GM21717 (cell line): ENCODE data around the gene SORT1.
A peak's percentile ranks its signal among the peaks of the same experiment; 100 is the strongest.
"Not testable (repeated sequence)": the region's sequence is repeated elsewhere in the genome, so short reads cannot be mapped to it uniquely, and the experiment has no call there.

Source experiments
- ATAC-seq: cut with Tn5 transposase; IDR thresholded peaks from one replicate; pipeline ENCODE4 v1.9.1; 2021; ENCODE audit warnings: mild to moderate bottlenecking, moderate library complexity; ENCODE audit not compliant: unreplicated experiment

Gene SORT1

DNA sequence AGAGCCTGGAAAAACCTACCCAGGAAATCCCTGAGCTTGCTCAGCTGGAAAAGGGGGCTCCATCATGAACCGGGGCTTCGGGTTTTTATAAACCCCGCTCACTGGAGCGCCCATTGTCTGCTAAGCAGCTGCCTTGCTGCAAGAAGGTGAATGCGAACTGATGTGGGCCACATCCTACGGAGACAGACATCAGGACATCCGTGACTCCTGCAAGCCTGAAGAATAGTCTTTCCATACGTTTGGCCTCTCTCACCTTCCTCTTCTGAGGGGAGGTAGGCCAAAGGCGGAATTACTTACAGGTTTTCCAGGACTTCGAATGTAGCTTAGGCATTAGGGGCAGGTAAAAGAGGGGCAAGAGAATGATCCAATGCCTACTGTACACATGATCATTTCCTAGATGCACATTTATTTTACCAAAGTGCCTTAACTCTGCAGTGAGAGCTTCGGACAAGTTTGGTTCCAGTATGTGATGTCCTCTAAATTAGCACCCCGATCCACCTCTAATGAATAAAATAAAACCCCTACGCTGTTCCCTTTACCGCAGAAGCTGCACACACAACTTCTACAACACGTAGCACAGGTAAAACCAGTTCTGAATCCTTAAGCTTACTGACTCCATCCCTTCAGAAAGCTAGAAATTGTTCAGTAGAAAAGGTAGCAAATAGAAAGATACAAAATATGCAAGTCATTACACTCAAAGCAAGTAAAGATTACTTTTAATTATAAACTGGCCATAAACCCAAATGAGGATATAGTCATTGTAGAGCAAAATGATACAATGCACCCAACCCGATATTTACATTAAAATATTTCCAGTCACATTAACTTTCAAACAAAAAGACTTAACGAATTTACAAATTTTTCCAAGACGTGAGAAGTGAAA, 866 bp upstream of the SORT1 start:
- no peak for ATAC-seq

DNA sequence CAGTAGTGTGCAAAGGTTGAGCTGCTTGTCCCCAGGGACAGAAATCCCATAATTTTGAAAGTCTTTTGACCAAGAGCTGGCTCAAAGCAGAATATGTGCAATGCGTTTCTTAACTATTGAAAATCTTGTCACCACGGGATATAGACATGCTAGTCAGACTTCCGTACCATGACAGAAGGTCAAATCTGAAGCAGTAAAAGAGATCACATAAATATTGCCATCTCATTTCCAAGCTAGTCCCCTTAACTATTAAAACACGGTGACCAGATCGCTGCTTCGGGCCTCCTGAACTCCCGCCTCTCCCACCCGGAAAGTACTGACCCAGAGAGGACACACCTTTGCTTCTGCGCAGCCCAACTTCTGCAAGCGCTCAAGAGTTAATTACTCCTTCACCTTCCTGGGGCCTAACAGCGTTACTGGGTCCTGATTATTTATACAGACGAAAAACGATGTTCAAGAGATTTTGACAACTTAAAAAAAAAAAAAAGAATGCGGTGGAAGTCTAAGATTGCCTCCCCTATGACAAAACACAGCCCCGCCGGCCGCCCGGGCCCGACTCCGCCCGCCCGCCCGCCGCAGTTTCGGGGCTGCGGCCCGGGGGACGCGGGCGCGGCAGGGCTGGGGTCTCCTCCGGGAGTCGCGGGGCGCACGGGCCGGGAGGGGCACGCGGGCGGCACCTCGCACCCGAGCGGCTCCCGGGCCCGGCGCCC, 692 bp downstream of the SORT1 start:
- ATAC-seq, result peak; percentile 23

- ATAC-seq, result no peak
These were observed 1.2 kb downstream of the SORT1 start for GRCh38 chr1:109396513-109396839.

GRCh38 chr1:109395602-109396512, 1.9 kb downstream of the SORT1 start:
- ATAC-seq, result no peak

- ATAC-seq, result not testable (repeated sequence)
These were observed 2.5 kb downstream of the SORT1 start for GRCh38 chr1:109395282-109395599.

DNA sequence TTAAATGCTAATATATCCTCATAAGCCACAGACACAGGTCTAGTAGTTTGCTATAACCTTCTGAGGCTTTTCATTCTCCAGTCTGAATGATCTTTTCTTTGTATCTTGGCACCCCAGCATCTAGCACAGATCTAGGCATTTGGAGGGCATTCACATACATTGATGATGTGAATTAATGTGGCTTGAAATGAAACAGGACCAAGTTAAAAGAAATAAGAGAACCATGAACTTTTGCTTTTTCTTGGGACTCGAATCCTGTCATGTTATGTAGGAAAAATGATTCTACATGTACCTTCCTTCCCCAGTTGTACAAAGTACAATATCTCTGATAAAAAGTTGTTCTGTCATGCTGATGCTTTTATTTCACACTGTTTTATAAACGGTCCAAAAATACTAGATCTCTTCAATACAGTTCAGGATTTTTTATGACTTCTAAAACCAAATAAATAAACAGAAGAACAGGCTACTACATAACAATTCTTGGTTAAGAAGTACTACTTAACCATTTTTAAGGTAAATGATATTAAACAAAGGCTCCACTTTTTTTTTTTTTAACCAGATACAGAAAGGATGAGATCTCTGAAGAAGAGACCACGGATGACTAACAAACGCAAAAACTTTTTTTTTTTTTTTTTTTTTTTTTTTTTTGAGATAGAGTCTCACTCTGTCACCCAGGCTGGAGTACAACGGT, 3.0 kb downstream of the SORT1 start:
- no peak for ATAC-seq

GRCh38 chr1:109393617-109394233, 4.0 kb downstream of the SORT1 start:
- no peak for ATAC-seq

GRCh38 chr1:109392788-109393616, 4.7 kb downstream of the SORT1 start:
- ATAC-seq, result no peak

- no peak for ATAC-seq
These were observed 5.5 kb downstream of the SORT1 start for GRCh38 chr1:109392037-109392787.

DNA sequence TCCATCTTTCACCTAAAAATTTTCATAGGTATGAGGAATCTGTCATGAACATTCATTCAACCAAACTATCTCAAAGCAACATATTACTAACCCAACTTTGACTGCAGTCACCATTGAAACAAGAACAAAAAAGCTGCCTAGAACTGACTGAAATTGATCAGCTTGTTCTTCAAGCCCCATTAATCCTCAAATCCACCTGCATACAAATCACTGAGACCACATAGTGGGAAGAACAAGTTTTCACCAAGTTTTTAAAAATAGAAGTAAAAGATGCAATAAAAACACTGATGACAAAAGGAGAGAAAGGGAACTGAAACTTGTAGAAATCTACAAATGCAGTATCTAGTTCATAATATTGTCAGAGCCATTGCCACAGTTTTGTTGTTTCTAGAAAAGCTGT, 6.1 kb downstream of the SORT1 start:
- ATAC-seq, result peak; percentile 72

- ATAC-seq, result no peak
These were observed 6.6 kb downstream of the SORT1 start for GRCh38 chr1:109391157-109391556.

GRCh38 chr1:109389638-109390341, 7.9 kb downstream of the SORT1 start:
- no peak for ATAC-seq

- no peak for ATAC-seq
These were observed 8.7 kb downstream of the SORT1 start for GRCh38 chr1:109388884-109389637.

DNA sequence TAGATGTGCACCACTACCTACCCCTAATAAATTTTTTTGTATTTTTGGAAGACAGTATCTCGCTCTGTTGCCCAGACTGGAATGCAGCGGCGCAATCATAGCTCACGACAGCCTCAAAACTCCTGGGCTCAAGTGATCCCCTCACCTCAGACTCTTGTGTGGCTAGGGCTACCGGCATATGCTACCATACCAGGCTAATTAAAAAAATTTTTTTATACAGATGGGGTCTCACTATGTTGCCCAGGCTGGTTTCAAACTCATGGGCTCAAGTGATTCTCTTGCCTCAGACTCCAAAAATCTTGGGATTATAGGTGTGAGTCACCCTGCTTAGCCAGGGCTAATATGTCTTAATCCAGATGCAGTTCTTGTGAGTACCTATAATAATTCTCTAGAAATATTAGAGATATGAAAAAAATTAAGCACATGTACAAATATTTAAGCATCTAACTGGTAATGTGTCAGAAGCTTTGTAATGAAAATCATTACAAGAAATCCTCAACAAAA, 9.5 kb downstream of the SORT1 start:
- no peak for ATAC-seq

- no peak for ATAC-seq
These were observed 11.5 kb downstream of the SORT1 start for GRCh38 chr1:109386054-109386717.

GRCh38 chr1:109385417-109385816, 12.3 kb downstream of the SORT1 start:
- no peak for ATAC-seq

DNA sequence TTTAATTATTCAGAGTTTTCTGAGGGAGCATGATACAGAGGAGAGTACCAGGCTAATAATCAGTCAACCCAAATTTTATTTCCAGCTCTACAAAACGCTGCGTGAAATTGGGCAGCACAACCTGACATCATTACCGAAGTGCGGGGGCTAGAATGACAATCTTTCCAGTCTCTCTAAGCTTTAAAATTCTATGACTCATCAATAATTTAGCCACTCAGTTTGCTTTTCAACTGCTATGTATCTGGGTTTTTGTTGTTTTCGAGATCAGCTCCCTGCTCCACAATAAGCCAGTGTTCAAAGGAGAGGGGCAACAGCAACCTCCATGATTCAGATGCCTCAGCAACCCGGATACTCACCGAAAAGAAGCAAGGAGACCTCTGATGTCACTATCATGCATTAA, 13.9 kb downstream of the SORT1 start:
- no peak for ATAC-seq
